OCI-LY3 (cell line): ENCODE data around the gene PIAS3.
A peak's percentile ranks its signal among the peaks of the same experiment; 100 is the strongest.

Experiments used
- H2AFZ ChIP-seq: fragments of 200-600, 300-600 bp; shearing (Covaris generic); 2 replicates; pipeline ENCODE4 v1.6.0; 2014; ENCODE audit warnings: antibody characterized with exemption, low read depth, low read length
- H3K27ac ChIP-seq: fragments of 200-600, 300-600 bp; sonication (generic); 2 replicates; pipeline ENCODE4 v1.5.1; 2014; ENCODE audit warnings: mild to moderate bottlenecking, low read length, moderate library complexity, mixed read lengths
- H3K27me3 ChIP-seq: fragments of 200-600, 300-600 bp; sonication (generic); 2 replicates; pipeline ENCODE4 v1.6.1; 2014; ENCODE audit warnings: low read depth, low read length, mixed read lengths
- H3K36me3 ChIP-seq: fragments of 200-600, 300-600 bp; sonication (generic); replicated peaks from 2 replicates; pipeline ENCODE3; 2014; ENCODE audit warnings: low read depth, low read length, mixed read lengths
- H3K4me1 ChIP-seq: fragments of 300-600, 200-600 bp; sonication (generic); 2 replicates; pipeline ENCODE4 v1.6.1; 2014; ENCODE audit warnings: low read length, mixed read lengths
- H3K4me2 ChIP-seq: fragments of 200-600, 300-600 bp; sonication (generic); 2 replicates; pipeline ENCODE4 v1.6.1; 2014; ENCODE audit warnings: low read length, mixed read lengths
- H3K4me3 ChIP-seq: fragments of 300-600, 200-600 bp; sonication (generic); 2 replicates; pipeline ENCODE4 v1.5.1; 2014; ENCODE audit warnings: antibody characterized with exemption, mild to moderate bottlenecking, low read length, moderate library complexity
- H3K79me2 ChIP-seq: fragments of 300-600, 200-600 bp; shearing (Covaris generic); 2 replicates; pipeline ENCODE4 v1.6.1; 2014; ENCODE audit warnings: mild to moderate bottlenecking, low read length, mixed read lengths
- H3K9ac ChIP-seq: fragments of 300-600, 200-600 bp; shearing (Covaris generic); 2 replicates; pipeline ENCODE4 v1.6.0; 2014; ENCODE audit warnings: mild to moderate bottlenecking, low read length, moderate library complexity
- H3K9me3 ChIP-seq: fragments of 200-600, 300-600 bp; shearing (Covaris generic); 2 replicates; pipeline ENCODE4 v1.6.1; 2014; ENCODE audit warnings: low read length, mixed read lengths; ENCODE audit not compliant: insufficient read depth
- H4K20me1 ChIP-seq: fragments of 200-600, 300-600 bp; sonication (generic); 2 replicates; pipeline ENCODE4 v1.6.1; 2016; ENCODE audit warnings: low read length, mixed read lengths; ENCODE audit not compliant: insufficient read depth
- EZH2phosphoT487 ChIP-seq: fragments of 200-600 bp; shearing (Covaris generic); IDR thresholded peaks from 2 replicates; pipeline ENCODE4 v1.6.1; 2018; ENCODE audit warnings: antibody characterized with exemption, mixed run types, low read depth
- TF ChIP-seq, protein P1 (sequence below): fragments of 200-600, 300-600 bp; sonication (generic); IDR thresholded peaks from 2 replicates; pipeline ENCODE4 v1.5.1; 2014; ENCODE audit warnings: antibody characterized with exemption, low read length, low read depth

PIAS3 gene

DNA sequence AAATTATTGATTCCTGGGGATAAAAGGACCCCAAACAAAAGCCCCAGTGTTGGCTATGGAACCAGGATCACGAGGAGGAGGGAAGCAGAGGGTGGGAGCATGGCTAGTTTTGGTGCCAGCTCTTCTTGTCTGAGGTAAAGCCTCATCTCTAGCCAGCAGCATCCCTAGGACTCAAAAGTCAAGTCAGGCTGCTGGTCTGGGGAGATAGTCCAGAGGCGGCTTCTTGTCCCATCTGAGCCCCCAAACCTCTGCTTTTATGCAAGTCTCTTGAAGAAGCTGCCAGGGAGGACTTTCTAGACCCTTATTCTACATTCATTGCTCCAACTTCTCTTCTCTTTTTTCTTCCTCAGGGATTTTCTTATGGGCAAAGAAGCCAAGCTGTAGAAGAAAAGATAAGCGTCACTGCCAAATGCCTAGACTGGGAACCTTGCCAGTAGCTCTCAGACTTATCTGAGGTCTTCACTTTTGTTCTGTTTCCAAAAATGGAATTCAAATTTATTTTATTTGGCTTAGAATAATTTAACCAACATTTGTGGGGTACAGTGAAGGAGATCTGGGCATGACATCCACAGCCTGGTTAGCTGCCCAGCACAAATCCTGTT, 33.7 kb upstream of the PIAS3 start:
- no peak overlapping the region for H3K4me3 ChIP-seq
- no peaks in the 10 kb centered on the region for H4K20me1 ChIP-seq
- H3K9me3 ChIP-seq: no peaks in the 10 kb centered on the region
- no peaks in the 10 kb centered on the region for H3K79me2 ChIP-seq
- no peaks in the 10 kb centered on the region for H3K36me3 ChIP-seq
- TF ChIP-seq, protein P1, sequence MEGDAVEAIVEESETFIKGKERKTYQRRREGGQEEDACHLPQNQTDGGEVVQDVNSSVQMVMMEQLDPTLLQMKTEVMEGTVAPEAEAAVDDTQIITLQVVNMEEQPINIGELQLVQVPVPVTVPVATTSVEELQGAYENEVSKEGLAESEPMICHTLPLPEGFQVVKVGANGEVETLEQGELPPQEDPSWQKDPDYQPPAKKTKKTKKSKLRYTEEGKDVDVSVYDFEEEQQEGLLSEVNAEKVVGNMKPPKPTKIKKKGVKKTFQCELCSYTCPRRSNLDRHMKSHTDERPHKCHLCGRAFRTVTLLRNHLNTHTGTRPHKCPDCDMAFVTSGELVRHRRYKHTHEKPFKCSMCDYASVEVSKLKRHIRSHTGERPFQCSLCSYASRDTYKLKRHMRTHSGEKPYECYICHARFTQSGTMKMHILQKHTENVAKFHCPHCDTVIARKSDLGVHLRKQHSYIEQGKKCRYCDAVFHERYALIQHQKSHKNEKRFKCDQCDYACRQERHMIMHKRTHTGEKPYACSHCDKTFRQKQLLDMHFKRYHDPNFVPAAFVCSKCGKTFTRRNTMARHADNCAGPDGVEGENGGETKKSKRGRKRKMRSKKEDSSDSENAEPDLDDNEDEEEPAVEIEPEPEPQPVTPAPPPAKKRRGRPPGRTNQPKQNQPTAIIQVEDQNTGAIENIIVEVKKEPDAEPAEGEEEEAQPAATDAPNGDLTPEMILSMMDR: no peak
- TF ChIP-seq EZH2phosphoT487: no peak
- no peak overlapping the region for H2AFZ ChIP-seq
- H3K9ac ChIP-seq: no peak overlapping the region
- H3K27ac ChIP-seq: no peak overlapping the region
- H3K27me3 ChIP-seq: no peaks in the 10 kb centered on the region
- H3K4me1 ChIP-seq: no peaks in the 10 kb centered on the region
- no peak overlapping the region for H3K4me2 ChIP-seq

DNA sequence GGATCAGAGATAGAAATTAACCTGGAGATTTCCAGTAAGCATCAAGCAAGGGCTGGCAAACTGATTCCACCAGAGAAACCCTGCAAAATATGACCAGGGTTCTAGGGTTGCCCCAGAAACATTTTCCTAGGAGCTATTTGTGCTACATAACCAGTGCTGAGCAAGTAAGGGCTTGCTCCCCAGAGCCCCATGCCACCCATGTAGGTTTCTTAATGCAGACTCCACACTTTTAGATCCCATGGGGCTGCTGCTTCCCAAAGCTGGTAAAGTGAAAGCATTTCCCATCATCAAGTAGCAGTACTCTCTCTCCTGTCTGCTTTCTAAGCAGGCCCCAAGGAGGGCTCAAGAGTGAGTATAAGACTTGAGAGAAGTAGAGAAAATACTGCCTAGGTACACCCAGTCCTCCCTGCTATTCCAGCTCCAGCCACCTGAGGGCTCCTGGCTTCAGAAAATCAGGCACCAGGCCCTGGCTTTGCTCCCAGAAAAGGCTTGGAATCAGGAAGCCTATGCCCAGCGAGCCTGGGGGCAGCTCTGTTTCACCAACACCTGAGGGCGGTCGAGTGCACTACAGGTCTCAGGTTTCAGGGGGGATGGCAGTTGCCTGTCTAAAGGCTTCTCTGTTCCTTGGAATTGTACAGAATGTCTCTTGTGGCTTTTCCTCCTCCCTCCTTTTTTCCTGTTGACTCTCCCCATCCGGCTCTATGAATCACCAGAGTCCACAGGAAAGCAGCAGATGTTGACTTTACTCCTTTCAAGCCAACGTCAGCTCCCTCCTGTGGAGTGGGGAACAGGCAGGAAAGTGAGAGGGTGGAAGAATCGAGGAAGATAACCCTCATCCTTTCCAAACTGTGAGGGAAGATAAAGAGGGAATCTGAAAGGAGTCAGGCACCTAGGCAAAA, 33.0 kb upstream of the PIAS3 start:
- no peak overlapping the region for H3K4me3 ChIP-seq
- no peaks in the 10 kb centered on the region for H3K4me1 ChIP-seq
- H4K20me1 ChIP-seq: no peaks in the 10 kb centered on the region
- H3K79me2 ChIP-seq: no peaks in the 10 kb centered on the region
- no peak overlapping the region for H3K27ac ChIP-seq
- H3K9me3 ChIP-seq: no peaks in the 10 kb centered on the region
- no peak for TF ChIP-seq EZH2phosphoT487
- TF ChIP-seq, protein P1: peak; percentile 94
- no peaks in the 10 kb centered on the region for H3K36me3 ChIP-seq
- no peaks in the 10 kb centered on the region for H3K27me3 ChIP-seq
- H2AFZ ChIP-seq: no peak overlapping the region
- no peak overlapping the region for H3K9ac ChIP-seq
- no peak overlapping the region for H3K4me2 ChIP-seq

DNA sequence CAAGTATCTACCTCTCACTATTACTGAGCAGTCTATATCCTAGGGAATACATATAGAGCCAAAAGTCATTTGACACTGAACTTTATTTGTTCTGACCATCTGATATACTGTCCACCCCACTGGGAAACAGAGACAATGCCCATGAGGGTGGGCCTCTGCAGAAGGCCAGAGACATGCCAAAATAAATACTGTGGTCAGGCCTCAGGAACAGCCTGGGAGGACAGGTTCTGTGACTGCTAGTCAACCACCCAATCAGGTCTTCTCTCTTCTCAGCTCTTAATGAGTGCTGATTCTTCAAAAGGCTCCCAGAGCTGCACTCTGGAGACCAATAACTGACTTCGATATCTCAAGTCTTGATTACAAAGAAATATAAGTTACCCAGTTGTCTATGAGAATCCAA, 32.3 kb upstream of the PIAS3 start:
- Histone ChIP-seq H4K20me1 (no peaks in the 10 kb centered on the region), H3K36me3 (no peaks in the 10 kb centered on the region), H3K79me2 (no peaks in the 10 kb centered on the region), H3K9me3 (no peaks in the 10 kb centered on the region), H3K4me1 (no peaks in the 10 kb centered on the region), H3K4me3 (no peak overlapping the region), H3K27me3 (no peaks in the 10 kb centered on the region), H3K27ac (no peak overlapping the region), H3K9ac (no peak overlapping the region), H2AFZ (no peak overlapping the region), H3K4me2 (no peak overlapping the region)
- TF ChIP-seq, protein P1: no peak
- TF ChIP-seq EZH2phosphoT487: no peak

DNA sequence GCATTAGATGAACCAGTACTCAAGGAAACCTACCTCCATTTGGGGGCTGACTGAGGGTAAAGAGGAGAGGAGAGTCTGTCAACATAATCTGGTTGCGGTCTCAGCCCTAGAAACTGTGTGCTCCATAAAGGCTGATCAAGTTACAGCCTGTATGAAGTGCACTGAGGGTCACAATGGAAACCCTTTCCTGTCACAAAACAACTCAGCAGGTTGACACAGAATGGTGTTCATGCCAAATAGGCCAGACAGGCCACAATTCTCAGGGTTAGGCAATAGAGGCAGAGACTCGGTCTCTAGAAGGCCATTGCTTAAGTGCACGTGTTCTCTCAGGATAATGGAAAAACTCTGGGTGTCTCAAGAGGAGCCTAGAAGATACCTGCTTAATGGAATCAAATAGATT, 30.8 kb upstream of the PIAS3 start:
- H3K27me3 ChIP-seq: peaks cover 8% of the 10 kb centered on the region
- no peaks in the 10 kb centered on the region for H3K79me2 ChIP-seq
- no peaks in the 10 kb centered on the region for H4K20me1 ChIP-seq
- no peak overlapping the region for H3K4me2 ChIP-seq
- no peak overlapping the region for H2AFZ ChIP-seq
- no peaks in the 10 kb centered on the region for H3K9me3 ChIP-seq
- no peaks in the 10 kb centered on the region; the same call in 1 of the 2 replicates for H3K4me1 ChIP-seq
- TF ChIP-seq, protein P1: no peak
- no peak for TF ChIP-seq EZH2phosphoT487
- no peak overlapping the region for H3K27ac ChIP-seq
- H3K4me3 ChIP-seq: no peak overlapping the region
- no peaks in the 10 kb centered on the region for H3K36me3 ChIP-seq
- no peak overlapping the region for H3K9ac ChIP-seq
